ENCODE results near the gene MYOZ2. TPM values are rescaled to one million over a fixed set of nuclear protein-coding genes. Genes with fewer than 3 reads are reported as not detected.

MYOZ2 gene
- total RNA-seq, 1 donor from 2014 or later, result not detected

DNA sequence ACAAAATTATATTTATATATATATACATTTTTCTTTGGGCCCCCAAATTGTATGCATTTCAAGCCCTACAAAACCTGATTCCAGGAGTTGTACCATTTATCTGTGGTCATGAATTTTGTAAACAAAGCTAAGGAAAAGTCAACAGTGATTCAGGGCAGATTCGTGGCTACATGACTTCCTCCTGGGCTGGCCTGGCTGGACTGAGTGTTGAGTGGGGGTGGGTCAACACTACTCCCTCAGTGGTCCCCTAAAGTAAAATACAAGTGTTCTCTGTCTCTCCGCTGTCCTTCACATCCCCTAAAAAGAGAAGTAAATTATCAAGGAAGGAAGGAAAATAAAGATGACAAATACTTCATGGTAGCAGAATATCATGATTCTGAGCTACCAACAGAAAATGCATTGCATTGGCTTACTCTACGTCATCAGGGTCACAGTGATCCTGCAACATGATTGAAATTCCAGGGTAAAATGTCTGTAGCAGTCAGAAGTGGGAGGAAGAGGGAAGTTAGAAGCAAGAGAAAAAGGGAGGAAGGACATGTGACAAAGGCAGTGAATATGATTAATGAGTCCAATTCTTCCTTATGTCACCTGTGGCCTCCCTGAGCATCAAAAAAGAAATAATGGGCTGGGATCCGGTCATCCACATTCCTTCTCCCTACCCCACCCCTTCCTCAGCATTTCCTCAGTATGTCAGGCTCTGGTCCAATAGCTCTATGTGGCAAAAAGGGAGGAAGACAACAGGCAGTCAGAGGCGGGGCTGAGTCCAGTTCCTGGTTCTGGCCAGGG, 42.4 kb upstream of the MYOZ2 start:
- Mint-ChIP-seq H3K27me3 (ENCODE audit: insufficient read depth, low read depth) (no peaks in the 10 kb centered on the region), H3K27ac (no peak overlapping the region), H3K36me3 (no peaks in the 10 kb centered on the region), H3K4me3 (no peak overlapping the region), H3K4me1 (no peaks in the 10 kb centered on the region), H3K9me3 (no peaks in the 10 kb centered on the region)
- Histone ChIP-seq H3K79me2 (ENCODE audit: low read depth) (no peaks in the 10 kb centered on the region), H3K4me2 (no peak overlapping the region), H3K9me3 (ENCODE audit: low read depth) (no peaks in the 10 kb centered on the region), H3K27me3 (no peaks in the 10 kb centered on the region), H3K36me3 (no peaks in the 10 kb centered on the region), H3K4me1 (no peaks in the 10 kb centered on the region), H4K20me1 (ENCODE audit: low read depth) (no peaks in the 10 kb centered on the region), H3F3A (ENCODE audit: low read depth) (no peaks in the 10 kb centered on the region), H2AFZ (replicated peaks) (no peak overlapping the region), H3K27ac (no peak overlapping the region), H3K9ac (no peak overlapping the region), H3K4me3 (no peak overlapping the region)
- TF ChIP-seq EZH2 (IDR thresholded peaks at IDR 0.05) (no peak), EZH2phosphoT487 (IDR thresholded peaks at IDR 0.05) (no peak), CTCF (IDR thresholded peaks at IDR 0.05) (no peak)
- no peak for DNase-seq (ENCODE audit: low spot score)

DNA sequence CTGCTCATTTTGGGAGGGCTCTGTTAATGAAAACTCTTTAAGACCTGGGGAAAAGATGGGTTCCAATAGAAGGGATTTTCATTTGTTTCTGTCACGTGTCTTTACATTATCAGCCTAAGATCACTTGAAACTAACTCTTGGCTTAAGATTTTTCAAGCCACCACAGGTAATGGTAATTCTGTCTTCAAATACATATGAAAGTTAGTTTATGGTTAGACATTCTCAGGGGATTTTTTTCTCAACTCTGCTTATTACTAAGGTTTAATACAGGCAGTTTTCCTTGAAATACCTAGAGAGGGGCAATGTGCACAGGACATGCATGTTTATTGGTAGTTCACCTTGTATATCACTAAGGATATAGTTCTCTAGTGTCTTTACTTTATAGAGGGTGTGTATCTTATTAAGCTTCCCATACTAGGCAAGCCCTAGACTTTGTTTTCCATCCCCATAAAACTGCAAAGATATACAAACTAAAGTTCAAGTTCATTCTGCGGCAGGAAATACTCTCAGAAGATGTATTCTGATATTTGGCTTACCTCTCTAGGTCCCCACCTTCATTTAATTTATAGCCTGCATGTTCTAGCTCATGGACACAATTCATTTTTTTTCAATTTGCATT, 38.2 kb upstream of the MYOZ2 start:
- H3F3A ChIP-seq (ENCODE audit: low read depth), result no peaks in the 10 kb centered on the region
- H2AFZ ChIP-seq (replicated peaks), result no peak overlapping the region
- no peak for DNase-seq (ENCODE audit: low spot score)
- no peaks in the 10 kb centered on the region for H3K4me1 ChIP-seq
- H3K27me3 ChIP-seq, result no peaks in the 10 kb centered on the region
- H3K4me2 ChIP-seq, result no peak overlapping the region
- Mint-ChIP-seq H3K4me3 (no peak overlapping the region), H3K36me3 (no peaks in the 10 kb centered on the region), H3K4me1 (no peaks in the 10 kb centered on the region), H3K27me3 (ENCODE audit: insufficient read depth, low read depth) (no peaks in the 10 kb centered on the region), H3K9me3 (no peaks in the 10 kb centered on the region), H3K27ac (no peak overlapping the region)
- H3K9me3 ChIP-seq (ENCODE audit: low read depth), result no peaks in the 10 kb centered on the region
- TF ChIP-seq EZH2phosphoT487 (IDR thresholded peaks at IDR 0.05) (no peak), EZH2 (IDR thresholded peaks at IDR 0.05) (no peak), CTCF (IDR thresholded peaks at IDR 0.05) (no peak)
- H4K20me1 ChIP-seq (ENCODE audit: low read depth), result no peaks in the 10 kb centered on the region
- H3K27ac ChIP-seq, result no peak overlapping the region
- no peaks in the 10 kb centered on the region for H3K36me3 ChIP-seq
- H3K9ac ChIP-seq, result no peak overlapping the region
- H3K4me3 ChIP-seq, result no peak overlapping the region
- H3K79me2 ChIP-seq (ENCODE audit: low read depth), result no peaks in the 10 kb centered on the region

DNA sequence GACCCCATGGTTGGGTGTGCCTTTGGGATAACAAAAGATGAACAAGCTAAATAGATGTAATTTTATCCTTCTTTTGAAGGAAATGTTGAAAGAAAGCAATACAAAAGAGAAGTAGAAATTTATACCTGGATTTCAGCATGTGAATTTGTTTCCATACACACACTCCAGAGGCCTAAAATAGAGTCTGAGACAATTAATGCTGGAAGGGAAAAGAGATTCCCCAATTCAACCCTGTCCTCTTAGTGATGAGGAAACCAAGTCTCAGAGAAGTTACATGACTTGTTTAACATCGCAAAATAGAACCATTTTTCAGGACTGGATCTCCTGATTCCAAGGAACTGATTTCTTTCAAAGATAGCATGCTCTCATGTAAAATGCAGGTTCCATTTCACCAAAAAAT, 37.3 kb upstream of the MYOZ2 start:
- Mint-ChIP-seq H3K36me3 (no peaks in the 10 kb centered on the region), H3K4me3 (no peak overlapping the region), H3K27ac (no peak overlapping the region), H3K4me1 (no peaks in the 10 kb centered on the region), H3K9me3 (no peaks in the 10 kb centered on the region), H3K27me3 (ENCODE audit: insufficient read depth, low read depth) (no peaks in the 10 kb centered on the region)
- Histone ChIP-seq H3K4me2 (no peak overlapping the region), H3K4me1 (no peaks in the 10 kb centered on the region), H3K79me2 (ENCODE audit: low read depth) (no peaks in the 10 kb centered on the region), H3F3A (ENCODE audit: low read depth) (no peaks in the 10 kb centered on the region), H2AFZ (replicated peaks) (no peak overlapping the region), H3K9me3 (ENCODE audit: low read depth) (no peaks in the 10 kb centered on the region), H3K4me3 (no peak overlapping the region), H3K27ac (no peak overlapping the region), H3K9ac (no peak overlapping the region), H4K20me1 (ENCODE audit: low read depth) (no peaks in the 10 kb centered on the region), H3K27me3 (no peaks in the 10 kb centered on the region), H3K36me3 (no peaks in the 10 kb centered on the region)
- DNase-seq (ENCODE audit: low spot score), result no peak
- TF ChIP-seq EZH2phosphoT487 (IDR thresholded peaks at IDR 0.05), result no peak
- TF ChIP-seq CTCF (IDR thresholded peaks at IDR 0.05), result no peak
- TF ChIP-seq EZH2 (IDR thresholded peaks at IDR 0.05), result no peak
